Small intestine (tissue), 7 donors: ENCODE data around the gene BCAT1. TPM values are rescaled to one million over a fixed set of nuclear protein-coding genes. Genes with fewer than 3 reads are reported as not detected.

Experiments used
- DNase-seq, 2 donors: peaks; one replicate each; pipeline versions ENCODE4 v3.0.0 to v3.0.0-alpha.2; 2013
- FAIRE-seq: peaks from 2 replicates; lab custom pipeline; 2012; peaks lifted over from hg19 to GRCh38; lab: Jason Lieb, UNC
- H3K27ac ChIP-seq, 3 donors: one replicate each; pipeline ENCODE4 v1.5.1; 2013; ENCODE audit warnings: low read length in 2 of 3, mild to moderate bottlenecking in 2 of 3, control low read depth in 1 of 3, inconsistent platforms in 1 of 3, low read depth in 1 of 3, moderate library complexity in 1 of 3
- H3K27me3 ChIP-seq, 3 donors: one replicate each; pipeline ENCODE4 v1.6.1; 2013; ENCODE audit warnings: low read length in 3 of 3, inconsistent platforms in 1 of 3; ENCODE audit not compliant: control insufficient read depth in 3 of 3, insufficient read depth in 3 of 3
- H3K36me3 ChIP-seq, 3 donors: one replicate each; pipeline ENCODE4 v1.6.1; 2013; ENCODE audit warnings: low read length in 3 of 3, inconsistent platforms in 1 of 3, low read depth in 1 of 3, mild to moderate bottlenecking in 1 of 3, moderate library complexity in 1 of 3; ENCODE audit not compliant: control insufficient read depth in 3 of 3, insufficient read depth in 2 of 3
- H3K4me1 ChIP-seq, 3 donors: one replicate each; pipeline ENCODE4 v1.6.1; 2013; ENCODE audit warnings: low read length in 2 of 3, inconsistent platforms in 1 of 3, low read depth in 1 of 3, mild to moderate bottlenecking in 1 of 3, moderate library complexity in 1 of 3; ENCODE audit not compliant: control insufficient read depth in 3 of 3, insufficient read depth in 2 of 3
- H3K4me3 ChIP-seq, 3 donors: one replicate each; pipeline ENCODE4 v1.5.1; 2013; ENCODE audit warnings: low read length in 3 of 3, control low read depth in 1 of 3, inconsistent platforms in 1 of 3, low read depth in 1 of 3, mild to moderate bottlenecking in 1 of 3, moderate library complexity in 1 of 3
- H3K9me3 ChIP-seq, 2 donors: one replicate each; pipeline ENCODE4 v1.6.1; 2013; ENCODE audit warnings: low read depth in 1 of 2, low read length in 1 of 2; ENCODE audit not compliant: control insufficient read depth in 2 of 2, insufficient read depth in 1 of 2
- WGBS, 3 donors: extraction: QIAGEN DNeasy Blood & Tissue Kit; methylation state at CpG; one replicate each; pipeline ENCODE4 v1.1.7; 2013; 5-methylcytosine and 5-hydroxymethylcytosine counted together
- polyA plus RNA-seq, 4 donors: library from polyadenylated mRNA; stranded (reverse) in 3 of 4; unstranded in 1 of 4; fragments of 200-250 nt in 3 of 4; fragments of 120-200 nt in 1 of 4; gene quantifications; one replicate each; pipeline versions ENCODE4 v1.2.1 to v1.2.3, GENCODE V29; 2013
- donor health status: healthy with polysubstance abuse.
- donor health status: control.
- donor health status: control.
- donor health status: Bipolar disorder and iron deficiency.
- donor health status: healthy.

The BCAT1 gene
- polyA plus RNA-seq, 4 donors, result 0.22 to 5.3 (median 3.0) TPM

DNA sequence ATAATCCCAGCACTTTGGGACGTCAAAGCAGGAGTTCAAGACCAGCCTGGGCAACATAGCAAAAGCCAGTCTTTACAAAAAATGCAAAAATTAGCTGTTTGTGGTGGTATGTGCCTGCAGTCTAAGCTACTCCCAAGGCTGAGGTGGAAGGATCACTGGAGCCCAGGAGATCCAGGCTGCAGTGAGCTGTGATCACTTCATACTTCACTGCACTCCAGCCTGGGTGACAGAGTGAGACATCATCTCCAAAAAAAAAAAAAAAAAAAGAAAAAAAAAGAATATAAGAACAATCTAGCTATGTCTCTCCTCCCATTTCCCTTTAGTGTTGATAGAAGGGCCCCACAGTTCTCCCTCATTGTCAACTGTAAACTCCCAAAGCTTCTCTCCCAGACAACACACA lies 3.5 kb upstream of the BCAT1 start:
- H3K4me3 ChIP-seq, result no peak overlapping the region
- H3K27ac ChIP-seq, result no peak overlapping the region
- WGBS, 3 donors, result 75 to 95% (median 80%) methylated on average over 1 of the region's 1 CpG
- H3K27me3 ChIP-seq, result peaks cover 3 to 37% (median 4%) of the 10 kb centered on the region in 3 donors
- no peaks in the 10 kb centered on the region for H3K36me3 ChIP-seq
- H3K4me1 ChIP-seq, result no peaks in the 10 kb centered on the region
- no peaks in the 10 kb centered on the region for H3K9me3 ChIP-seq
- FAIRE-seq (no peak), DNase-seq (no peak)

DNA sequence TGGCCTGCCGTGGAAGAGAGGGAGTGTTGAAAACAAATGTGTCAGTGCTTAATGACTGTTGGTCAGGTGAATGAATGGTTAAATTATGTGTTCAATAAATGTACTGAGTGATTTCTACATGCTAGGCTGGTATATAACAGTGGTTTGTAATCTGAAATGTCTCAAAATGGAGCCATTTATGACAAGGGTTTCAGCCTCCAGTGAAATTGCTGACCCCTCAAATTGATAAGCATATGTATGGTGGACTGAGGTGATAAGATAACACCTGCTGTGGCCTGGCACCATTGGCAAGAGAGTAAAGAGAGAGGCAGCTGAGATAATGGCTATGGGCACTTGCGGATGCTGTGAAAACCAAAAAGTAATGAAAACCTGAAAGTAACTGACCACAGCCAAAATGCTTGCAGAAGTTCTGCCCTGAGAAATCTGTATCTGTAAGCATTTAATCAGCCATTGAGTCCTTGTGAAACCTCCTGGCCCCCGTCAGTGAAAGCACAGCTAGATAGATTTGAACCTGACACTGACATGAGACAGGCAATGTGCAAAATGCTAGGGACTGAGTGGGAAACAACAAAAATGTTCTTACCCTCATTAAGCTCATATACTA lies 1.4 kb upstream of the BCAT1 start:
- Histone ChIP-seq H3K27me3 (peaks cover 4 to 49% (median 5%) of the 10 kb centered on the region in 3 donors), H3K9me3 (no peaks in the 10 kb centered on the region), H3K36me3 (no peaks in the 10 kb centered on the region), H3K4me1 (peaks cover 0 to 2% (median 0%) of the 10 kb centered on the region in 3 donors), H3K27ac (no peak overlapping the region), H3K4me3 (no peak overlapping the region)
- DNase-seq (no peak), FAIRE-seq (no peak)
- 42 to 66% (median 48%) methylated on average over 3 of the region's 3 CpGs for WGBS, 3 donors

DNA sequence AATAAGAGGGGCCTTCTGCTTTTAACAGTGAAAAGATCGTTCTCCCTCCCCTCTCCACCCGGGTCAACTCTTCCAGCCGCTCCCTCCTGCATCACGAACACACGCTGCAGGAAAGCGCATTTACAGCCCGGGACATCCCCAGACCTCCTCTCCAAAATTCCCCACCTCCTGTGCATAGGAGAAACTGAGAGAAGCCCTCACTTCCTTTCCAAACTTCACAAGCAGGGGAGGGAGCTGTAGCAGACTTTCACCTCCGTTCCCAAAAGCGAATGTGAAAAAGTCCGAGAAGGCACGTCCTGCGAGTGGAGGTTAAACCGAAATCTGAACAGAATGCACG lies 513 bp downstream of the BCAT1 start:
- Histone ChIP-seq H3K4me3 (peak overlapping the region; percentile 24 to 46 (median 45)), H3K36me3 (no peaks in the 10 kb centered on the region), H3K4me1 (peaks cover 0 to 2% (median 0%) of the 10 kb centered on the region in 3 donors), H3K27ac (peak overlapping the region in 2 of 3 donors; percentile 1 to 9), H3K9me3 (no peaks in the 10 kb centered on the region), H3K27me3 (peaks cover 4 to 49% (median 8%) of the 10 kb centered on the region in 3 donors)
- peak in 1 of 2 donors; percentile 23 for DNase-seq
- FAIRE-seq, result no peak
- WGBS, 3 donors, result 1 to 4% (median 2%) methylated on average over 14 of the region's 14 CpGs

DNA sequence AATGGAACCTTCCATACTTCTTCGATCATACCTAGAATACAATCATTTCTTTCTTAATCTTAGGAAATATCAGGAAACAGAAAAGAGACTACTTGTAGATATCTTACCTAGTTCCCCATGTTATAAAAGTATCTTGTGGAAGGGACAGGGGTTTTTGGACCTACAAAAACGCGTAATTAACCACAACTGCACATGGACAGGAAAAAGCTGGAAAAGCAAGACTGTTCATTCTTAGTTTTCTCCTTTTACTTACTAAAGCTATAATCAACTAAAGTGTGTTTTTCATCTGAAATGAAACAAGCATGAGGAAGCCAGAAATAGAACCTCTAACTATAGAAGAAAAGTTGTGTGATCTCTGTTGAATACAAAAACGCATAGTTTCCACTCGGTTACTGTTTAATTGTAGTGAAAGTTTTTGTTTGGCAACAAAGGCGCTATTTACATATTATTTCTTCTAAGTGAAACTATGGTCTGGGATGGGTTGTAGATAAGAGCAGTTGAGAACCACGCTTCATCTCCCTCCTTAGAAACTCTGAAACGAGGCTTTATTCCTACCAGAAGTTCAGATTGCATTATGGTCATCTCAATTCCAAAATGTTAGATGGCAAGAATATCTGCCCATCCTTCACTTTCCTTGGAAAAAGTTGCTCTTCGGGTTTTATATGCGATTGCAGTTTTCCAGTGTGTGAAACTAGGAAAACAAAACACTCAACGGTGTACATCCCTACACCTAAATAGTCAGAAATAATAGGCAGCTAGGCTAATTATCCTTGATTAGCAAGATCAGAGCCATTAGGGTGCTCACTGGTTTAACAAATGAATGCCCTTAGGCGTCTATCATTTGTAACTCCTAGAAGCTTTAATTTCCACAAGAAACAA lies 1.1 kb downstream of the BCAT1 start:
- peak overlapping the region in 1 of 3 donors; percentile 1 for H3K27ac ChIP-seq
- WGBS, 3 donors, result 31 to 37% (median 37%) methylated on average over 12 of the region's 12 CpGs

DNA sequence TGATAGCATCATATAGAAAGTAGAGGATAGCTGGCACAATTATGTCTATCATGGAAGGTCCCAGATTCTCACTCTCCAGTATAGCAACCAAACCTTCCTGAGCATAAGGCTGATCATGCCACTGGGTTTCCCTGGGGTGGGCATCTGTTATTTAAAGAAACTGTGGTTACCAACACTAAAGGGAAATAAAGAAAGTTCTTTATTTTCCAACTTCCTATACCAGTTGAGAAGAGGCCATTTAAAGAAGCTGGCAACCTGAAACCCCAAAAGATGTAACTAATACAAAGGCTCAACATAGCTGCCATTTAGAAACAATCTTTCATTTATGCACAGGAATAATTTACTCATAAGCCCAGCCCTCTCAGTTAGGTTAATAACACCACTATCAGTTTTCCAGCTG lies 3.1 kb downstream of the BCAT1 start:
- Histone ChIP-seq H3K36me3 (no peaks in the 10 kb centered on the region), H3K4me1 (peaks cover 0 to 2% (median 0%) of the 10 kb centered on the region in 3 donors), H3K4me3 (no peak overlapping the region), H3K9me3 (no peaks in the 10 kb centered on the region), H3K27ac (no peak overlapping the region), H3K27me3 (peaks cover 4 to 38% (median 8%) of the 10 kb centered on the region in 3 donors)
- DNase-seq (no peak), FAIRE-seq (no peak)

More for the DNA sequence above, 1.1 kb downstream of the BCAT1 start:
- DNase-seq (no peak), FAIRE-seq (no peak)
- H3K27me3 ChIP-seq, result peaks cover 4 to 49% (median 8%) of the 10 kb centered on the region in 3 donors
- H3K4me1 ChIP-seq, result peaks cover 0 to 2% (median 0%) of the 10 kb centered on the region in 3 donors
- H3K4me3 ChIP-seq, result peak overlapping the region in 1 of 3 donors; percentile 45
- no peaks in the 10 kb centered on the region for H3K36me3 ChIP-seq
- no peaks in the 10 kb centered on the region for H3K9me3 ChIP-seq

DNA sequence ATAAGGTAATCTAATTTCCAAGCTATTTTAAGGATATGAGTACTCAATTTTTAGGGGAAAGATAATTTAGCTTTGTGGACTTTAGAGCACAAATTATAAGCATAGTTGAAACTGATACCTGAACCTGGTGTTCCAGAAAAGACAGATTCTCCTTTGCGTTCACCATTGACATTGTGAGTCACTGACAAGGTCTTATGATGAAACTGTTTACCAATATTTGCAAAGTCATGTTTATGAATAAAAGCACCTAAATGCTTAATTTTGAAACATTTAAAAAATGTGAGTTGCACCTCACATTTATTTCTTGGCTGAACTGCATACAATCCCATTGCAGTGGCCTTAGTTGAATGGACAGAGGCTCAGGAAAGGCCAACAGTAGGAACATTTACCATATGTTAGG lies 3.9 kb downstream of the BCAT1 start:
- no peak overlapping the region for H3K4me3 ChIP-seq
- H3K4me1 ChIP-seq, result peaks cover 0 to 2% (median 0%) of the 10 kb centered on the region in 3 donors
- H3K9me3 ChIP-seq, result no peaks in the 10 kb centered on the region
- H3K27me3 ChIP-seq, result peaks cover 4 to 34% (median 8%) of the 10 kb centered on the region in 3 donors
- H3K36me3 ChIP-seq, result no peaks in the 10 kb centered on the region
- DNase-seq, result no peak
- 80 to 97% (median 95%) methylated on average over 1 of the region's 1 CpG for WGBS, 3 donors
- FAIRE-seq, result no peak
- no peak overlapping the region for H3K27ac ChIP-seq

DNA sequence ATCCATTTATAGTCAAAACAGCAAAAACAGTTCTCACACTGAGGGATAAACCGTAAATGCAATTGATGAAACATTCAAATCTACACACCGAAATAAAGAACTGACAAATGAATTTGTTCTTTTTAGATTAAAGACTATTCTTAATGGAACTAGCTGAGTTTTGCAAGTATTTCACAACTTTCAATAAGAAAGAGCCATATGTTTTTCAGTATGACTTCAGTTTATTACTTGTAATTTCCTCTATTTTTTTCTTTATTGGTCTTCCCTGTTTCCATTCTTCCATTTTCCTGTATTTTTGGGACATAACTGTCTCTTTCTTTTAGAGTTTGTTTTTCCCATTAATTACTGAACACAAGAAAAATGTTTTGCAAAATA lies 4.3 kb downstream of the BCAT1 start:
- DNase-seq, result no peak
- Histone ChIP-seq H3K27me3 (peaks cover 4 to 31% (median 8%) of the 10 kb centered on the region in 3 donors), H3K9me3 (no peaks in the 10 kb centered on the region), H3K4me1 (peaks cover 0 to 2% (median 0%) of the 10 kb centered on the region in 3 donors), H3K27ac (no peak overlapping the region), H3K36me3 (no peaks in the 10 kb centered on the region), H3K4me3 (no peak overlapping the region)
- FAIRE-seq, result no peak
- WGBS, 3 donors, result 95 to 97% (median 95%) methylated on average over 2 of the region's 2 CpGs

DNA sequence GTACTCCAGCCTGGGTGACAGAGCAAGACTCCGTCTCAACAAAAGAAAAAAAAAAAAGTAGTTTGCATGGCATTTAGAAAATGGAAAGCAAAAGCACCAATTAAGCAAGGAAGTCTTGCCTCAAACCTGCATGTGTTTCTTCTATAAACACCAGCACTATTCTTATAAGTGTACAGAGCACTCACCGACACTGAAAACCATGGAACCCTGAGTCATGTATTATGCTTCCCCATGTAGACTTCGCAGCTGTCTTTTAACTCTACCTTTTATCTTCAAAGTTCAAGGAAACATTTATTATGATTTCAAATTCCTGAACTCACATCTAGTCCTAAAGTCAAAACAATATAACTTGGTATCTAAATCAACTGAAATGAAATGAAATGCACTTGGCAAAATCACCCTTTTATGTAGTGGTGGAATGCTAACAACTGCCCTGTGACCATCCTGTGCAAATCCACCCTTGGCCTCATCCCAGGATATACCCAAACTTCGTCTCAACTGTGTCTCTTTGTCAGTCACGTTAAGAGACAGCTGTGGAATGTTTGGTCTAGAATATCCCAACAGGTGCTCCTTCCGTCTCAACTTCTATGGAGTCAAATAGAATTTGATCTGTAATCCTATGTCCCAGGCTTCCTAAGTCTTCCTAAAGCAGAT lies 4.8 kb downstream of the BCAT1 start:
- no peak for DNase-seq
- Histone ChIP-seq H3K27me3 (peaks cover 2 to 25% (median 5%) of the 10 kb centered on the region in 3 donors), H3K4me3 (no peak overlapping the region), H3K9me3 (no peaks in the 10 kb centered on the region), H3K36me3 (no peaks in the 10 kb centered on the region), H3K27ac (no peak overlapping the region), H3K4me1 (peaks cover 0 to 2% (median 0%) of the 10 kb centered on the region in 3 donors)
- no peak for FAIRE-seq
- 56 to 73% (median 72%) methylated on average over 6 of the region's 6 CpGs for WGBS, 3 donors
